K562 (cell line): ENCODE data around the gene TRAPPC2L. TPM values are rescaled to one million over a fixed set of nuclear protein-coding genes. Genes with fewer than 3 reads are reported as not detected.

Experiments
- ATAC-seq: fragments of 200-7000 bp; cut with Tn5 transposase; 3 replicates; pipeline ENCODE4 v1.9.1; 2020; ENCODE audit warnings: moderate library complexity
- BruUV-seq: library from RNA; stranded (reverse); fragments of 400-500 nt; replicated peaks from 2 replicates; lab custom pipeline; 2021; lab: Mats Ljungman, UMichigan
- CTCF ChIA-PET: fragments of 300-600 bp; formaldehyde crosslinking; extraction: SDS; loops from one replicate; lab custom pipeline; 2021; ENCODE audit warnings: low intra/inter-chr PET ratio; lab: Yijun Ruan, JAX
- POLR2A ChIA-PET: fragments of 300-600, 350-650 bp; sonication (Branson Sonifier 250); formaldehyde crosslinking; extraction: SDS; loops from one replicate; lab custom pipeline; 2021; ENCODE audit warnings: antibody characterized with exemption, inconsistent platforms; lab: Yijun Ruan, JAX
- DNase-seq, 4 experiments: peaks; one replicate each; pipeline versions ENCODE4 v3.0.0 to v3.0.0-alpha.2; 2011 to 2018; ENCODE audit warnings: low spot score in 3 of 4, mixed read lengths in 3 of 4; ENCODE audit errors: extremely low read depth in 1 of 4
- FAIRE-seq: peaks from 2 replicates; lab custom pipeline; 2011; peaks lifted over from hg19 to GRCh38; lab: Jason Lieb, UNC
- H2AFZ ChIP-seq: 2 replicates; pipeline ENCODE4 v1.6.0; 2011; ENCODE audit warnings: low read depth, low read length, control low read depth, inconsistent platforms
- H3K27ac ChIP-seq: fragments of 200-600 bp; 3 replicates; pipeline ENCODE4 v1.8.0; 2011; ENCODE audit warnings: low read depth, mild to moderate bottlenecking, control low read depth, inconsistent platforms, low read length, moderate library complexity, mixed read lengths; ENCODE audit errors: extremely low read depth
- H3K27me3 ChIP-seq, 2 experiments: fragments of 300-600 bp in 1 of 2; 2 replicates in 1 of 2; 3 replicates in 1 of 2; pipeline versions ENCODE4 v1.6.0 to v1.8.0; 2011; ENCODE audit warnings: inconsistent platforms in 2 of 2, low read length in 2 of 2, mild to moderate bottlenecking in 1 of 2, mixed read lengths in 1 of 2, moderate library complexity in 1 of 2; ENCODE audit not compliant: control insufficient read depth in 2 of 2, insufficient read depth in 2 of 2
- H3K36me3 ChIP-seq: fragments of 300-600 bp; 3 replicates; pipeline ENCODE4 v1.8.0; 2011; ENCODE audit warnings: mild to moderate bottlenecking, low read length, inconsistent platforms; ENCODE audit not compliant: control insufficient read depth, insufficient read depth
- H3K4me1 ChIP-seq, 2 experiments: fragments of 200-600 bp in 1 of 2; replicated peaks in 1 of 2; 2 replicates in 1 of 2; 3 replicates in 1 of 2; pipeline versions ENCODE4 v1.5.1 to v1.8.0; 2011; ENCODE audit warnings: inconsistent platforms in 2 of 2, low read length in 2 of 2, mild to moderate bottlenecking in 1 of 2, mixed read lengths in 1 of 2, moderate library complexity in 1 of 2; ENCODE audit not compliant: control insufficient read depth in 2 of 2, insufficient read depth in 2 of 2
- H3K4me2 ChIP-seq: 2 replicates; pipeline ENCODE4 v1.6.1; 2011; ENCODE audit warnings: low read length, control low read depth, inconsistent platforms, mixed read lengths; ENCODE audit not compliant: insufficient read depth
- H3K4me3 ChIP-seq: fragments of 200-600 bp; sonication (generic), shearing (Covaris generic); 2 replicates; pipeline ENCODE4 v1.5.1; 2016; ENCODE audit warnings: control low read depth, inconsistent platforms
- H3K79me2 ChIP-seq: fragments of 200-600 bp; 3 replicates; pipeline ENCODE4 v1.8.0; 2011; ENCODE audit warnings: low read length, inconsistent platforms; ENCODE audit not compliant: control insufficient read depth, insufficient read depth
- H3K9ac ChIP-seq, 2 experiments: 2 replicates each; pipeline versions ENCODE4 v1.6.0 to v1.6.1; 2011; ENCODE audit warnings: low read depth in 2 of 2, low read length in 2 of 2, control low read depth in 1 of 2, inconsistent platforms in 1 of 2, mild to moderate bottlenecking in 1 of 2, mixed read lengths in 1 of 2; ENCODE audit not compliant: insufficient read depth in 1 of 2
- H3K9me1 ChIP-seq: one replicate; pipeline ENCODE4 v1.6.0; 2011; ENCODE audit warnings: inconsistent platforms, mild to moderate bottlenecking, low read length, moderate library complexity; ENCODE audit not compliant: control insufficient read depth, insufficient read depth
- H3K9me3 ChIP-seq: replicated peaks from 2 replicates; pipeline ENCODE4 v1.5.1; 2011; ENCODE audit warnings: low read depth, low read length, inconsistent platforms; ENCODE audit not compliant: control insufficient read depth, insufficient read depth
- H4K20me1 ChIP-seq: replicated peaks from 2 replicates; pipeline ENCODE4 v1.6.1; 2011; ENCODE audit warnings: low read length, inconsistent platforms, mixed read lengths; ENCODE audit not compliant: control insufficient read depth, insufficient read depth
- ASH1L ChIP-seq: fragments of 450-650 bp; IDR thresholded peaks from 2 replicates; pipeline ENCODE4 v1.6.1; 2018; ENCODE audit warnings: borderline replicate concordance, mild to moderate bottlenecking, low read depth; ENCODE audit not compliant: partially characterized antibody
- FOXJ2 ChIP-seq: fragments of 200-800 bp; sonication (Bioruptor generic); IDR thresholded peaks from 2 replicates; pipeline ENCODE4 v1.6.1; 2016; ENCODE audit warnings: missing genetic modification characterization, missing compliant biosample characterization
- HNRNPL ChIP-seq: fragments of 200-400 bp; formaldehyde crosslinking; IDR thresholded peaks from 2 replicates; pipeline ENCODE4 v1.6.1; 2017; ENCODE audit warnings: low read depth, mild to moderate bottlenecking, low read length
- ILF3 ChIP-seq: fragments of 450-650 bp; IDR thresholded peaks from 2 replicates; pipeline ENCODE4 v1.6.1; 2018; ENCODE audit warnings: antibody characterized with exemption, mild to moderate bottlenecking, moderate library complexity, borderline replicate concordance
- KAT7 ChIP-seq: sonication (generic); formaldehyde crosslinking; IDR thresholded peaks from 2 replicates; pipeline ENCODE4 v1.8.0; 2022; ENCODE audit warnings: missing genetic modification reagents, mild to moderate bottlenecking, borderline replicate concordance
- KLF6 ChIP-seq: fragments of 250-450 bp; sonication (Bioruptor Pico); IDR thresholded peaks from 2 replicates; pipeline ENCODE4 v1.4.0; 2020; ENCODE audit warnings: mild to moderate bottlenecking, moderate library complexity, borderline replicate concordance
- POLR2G ChIP-seq: fragments of 200-400 bp; formaldehyde crosslinking; IDR thresholded peaks from 2 replicates; pipeline ENCODE4 v1.6.1; 2017; ENCODE audit warnings: low read depth, mild to moderate bottlenecking, antibody characterized with exemption, low read length, moderate library complexity
- RBM22 ChIP-seq: fragments of 200-400 bp; formaldehyde crosslinking; IDR thresholded peaks from 2 replicates; pipeline ENCODE4 v1.6.1; 2018; ENCODE audit warnings: low read length, low read depth; ENCODE audit not compliant: poor library complexity, severe bottlenecking
- ZNF124 ChIP-seq: sonication (generic); formaldehyde crosslinking; IDR thresholded peaks from 2 replicates; pipeline ENCODE4 v1.8.1; 2022; ENCODE audit warnings: missing genetic modification reagents
- ZNF224 ChIP-seq: sonication (generic); formaldehyde crosslinking; IDR thresholded peaks from 2 replicates; pipeline ENCODE4 v1.8.0; 2022; ENCODE audit warnings: mild to moderate bottlenecking, missing genetic modification reagents
- ZNF655 ChIP-seq: fragments of 250-450 bp; sonication (Bioruptor Pico); IDR thresholded peaks from 2 replicates; pipeline ENCODE4 v1.5.0; 2021
- WGBS: fragments of 100-300 bp; shearing (Covaris generic); methylation state at CpG from one replicate; pipeline ENCODE4 v1.1.6; 2016; ENCODE audit warnings: low coverage, mixed read lengths; ENCODE audit not compliant: insufficient coverage; ENCODE audit errors: missing lambda C conversion rate; 5-methylcytosine and 5-hydroxymethylcytosine counted together
- in situ Hi-C: fragments of 300-500 bp; cut with MboI; formaldehyde crosslinking; loops from 4 replicates; pipeline ENCODE4 v1.15.0; 2018; ENCODE audit warnings: inconsistent platforms, mixed read lengths
- intact Hi-C: fragments of 100-400 bp; cut with micrococcal nuclease; formaldehyde crosslinking; loops from 2 replicates; pipeline ENCODE4 v1.14.2; 2022
- polyA plus RNA-seq, 8 experiments: library from polyadenylated mRNA; depleted of rRNA in 4 of 8; stranded (reverse) in 5 of 8; unstranded in 3 of 8; fragments of >200 nt; fragmentation: Nextera tagmentation in 2 of 8; fragmentation: Illumina TruSeq in 1 of 8; extraction: Ambion mirVana in 2 of 8; extraction: Trizol in 1 of 8; gene quantifications; 2 replicates each; pipeline versions ENCODE4 v1.2.1 to v1.2.3, GENCODE V29; 2011 to 2014; ENCODE audit warnings: inconsistent platforms in 1 of 8, missing spikeins in 1 of 8
- total RNA-seq, 7 experiments: library from RNA; depleted of rRNA in 6 of 7; stranded (reverse); fragments of >200 nt in 6 of 7; fragmentation: Illumina TruSeq in 2 of 7; extraction: Trizol in 2 of 7; gene quantifications; 2 replicates each; pipeline versions ENCODE4 v1.2.1 to v1.2.3, GENCODE V29; 2011 to 2021; ENCODE audit warnings: low replicate concordance in 1 of 7
- TF ChIP-seq, protein P1 (sequence below): fragments of 250-450 bp; sonication (Bioruptor Pico); IDR thresholded peaks from 2 replicates; pipeline ENCODE4 v1.5.0; 2020; ENCODE audit warnings: mild to moderate bottlenecking, borderline replicate concordance

Gene TRAPPC2L
- total and polyA plus RNA-seq, 9 of the 15 experiments (the other 6 are each of a cell fraction or from before 2014, with no cell fraction given): 60.4 to 398 (median 97.5) TPM

DNA sequence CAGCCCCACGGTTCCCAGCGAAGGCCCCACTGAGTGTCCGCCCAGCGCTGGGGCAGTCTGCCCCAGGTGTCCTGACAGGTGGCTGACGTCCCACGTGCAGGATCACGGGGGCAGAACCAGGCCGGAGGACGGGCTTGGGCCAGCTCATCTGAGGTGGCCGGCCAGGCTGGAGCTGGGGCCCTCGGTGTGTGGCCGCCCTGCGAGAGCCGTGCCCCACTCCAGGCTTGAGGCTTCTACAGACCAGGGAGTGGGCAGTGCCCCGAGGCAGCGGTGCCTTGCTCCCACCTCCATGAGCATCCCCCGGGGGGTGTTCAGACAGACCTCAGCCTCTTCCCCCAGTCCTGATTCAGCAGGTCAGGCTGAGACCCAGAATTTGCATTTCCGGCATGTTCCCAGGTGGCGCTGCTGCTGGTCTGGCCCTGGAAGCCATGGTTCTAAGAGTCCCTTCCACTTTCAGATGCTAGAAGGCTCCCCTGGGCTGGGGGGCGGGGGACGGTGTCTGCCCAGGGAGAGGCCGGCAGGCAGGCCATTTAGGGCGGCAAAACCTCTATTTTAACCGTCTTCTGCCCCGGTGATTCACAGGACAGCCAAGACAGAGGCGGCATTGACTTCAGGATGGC lies 44.9 kb downstream of the TRAPPC2L start:
- no peak for ATAC-seq
- 96% methylated on average over 18 of the region's 26 CpGs for WGBS
- peaks cover 77% of the 10 kb centered on the region for H3K79me2 ChIP-seq
- H4K20me1 ChIP-seq: peaks cover 39% of the 10 kb centered on the region
- no peak overlapping the region; a peak in 1 of 4 replicates for H3K9ac ChIP-seq
- H3K9me3 ChIP-seq: no peaks in the 10 kb centered on the region
- in situ Hi-C loops (no loop called here), intact Hi-C loops (no loop called here)
- no peak overlapping the region for H3K27ac ChIP-seq
- peaks cover 7% of the 10 kb centered on the region for H3K9me1 ChIP-seq
- POLR2A ChIA-PET: no interaction called here
- H2AFZ ChIP-seq: no peak overlapping the region
- DNase-seq: no peak
- CTCF ChIA-PET: no interaction called here
- H3K4me3 ChIP-seq: no peak overlapping the region
- no peak overlapping the region for H3K4me2 ChIP-seq
- no peaks in the 10 kb centered on the region for H3K27me3 ChIP-seq
- peaks cover 8 to 76% of the 10 kb centered on the region in 2 experiments; a peak in 4 of 5 replicates for H3K4me1 ChIP-seq
- no peak for FAIRE-seq
- BruUV-seq: no TSS peak
- TF ChIP-seq HNRNPL (no peak), POLR2G (peak; percentile 41)
- peaks cover 85% of the 10 kb centered on the region; the same call in 2 of the 3 replicates for H3K36me3 ChIP-seq

DNA sequence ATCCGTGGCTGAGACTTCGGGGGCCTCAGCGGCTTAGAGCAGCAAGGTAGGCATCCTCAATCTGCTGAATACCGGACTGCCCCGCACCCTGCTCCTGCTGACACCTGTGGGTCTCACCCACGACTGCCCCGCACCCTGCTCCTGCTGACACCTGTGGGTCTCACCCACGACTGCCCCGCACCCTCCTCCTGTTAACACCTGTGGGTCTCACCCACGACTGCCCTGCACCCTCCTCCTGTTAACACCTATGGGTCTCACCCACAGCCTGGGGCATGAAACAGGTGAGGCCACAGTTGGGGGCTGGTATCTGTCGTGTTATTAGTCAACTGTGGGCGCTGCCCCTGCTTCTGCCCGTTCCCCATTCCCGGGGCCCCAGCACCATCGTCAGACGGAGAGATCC lies 45.8 kb downstream of the TRAPPC2L start:
- in situ Hi-C loops: no loop called here
- Histone ChIP-seq H3K9me1 (peaks cover 11% of the 10 kb centered on the region), H3K4me2 (no peak overlapping the region), H3K27ac (no peak overlapping the region), H4K20me1 (peaks cover 49% of the 10 kb centered on the region), H3K9ac (no peak overlapping the region; a peak in 1 of 4 replicates), H3K9me3 (no peaks in the 10 kb centered on the region), H3K27me3 (no peaks in the 10 kb centered on the region), H2AFZ (no peak overlapping the region), H3K79me2 (peaks cover 81% of the 10 kb centered on the region), H3K36me3 (peaks cover 77% of the 10 kb centered on the region; the same call in 2 of the 3 replicates), H3K4me1 (peaks cover 8 to 82% of the 10 kb centered on the region in 2 experiments; a peak in 4 of 5 replicates), H3K4me3 (no peak overlapping the region)
- POLR2A ChIA-PET: no interaction called here
- no TSS peak for BruUV-seq
- FAIRE-seq: no peak
- WGBS: 98% methylated on average over 12 of the region's 16 CpGs
- DNase-seq: no peak
- no peak for ATAC-seq
- CTCF ChIA-PET: no interaction called here
- intact Hi-C loops: no loop called here
- TF ChIP-seq, protein P1, sequence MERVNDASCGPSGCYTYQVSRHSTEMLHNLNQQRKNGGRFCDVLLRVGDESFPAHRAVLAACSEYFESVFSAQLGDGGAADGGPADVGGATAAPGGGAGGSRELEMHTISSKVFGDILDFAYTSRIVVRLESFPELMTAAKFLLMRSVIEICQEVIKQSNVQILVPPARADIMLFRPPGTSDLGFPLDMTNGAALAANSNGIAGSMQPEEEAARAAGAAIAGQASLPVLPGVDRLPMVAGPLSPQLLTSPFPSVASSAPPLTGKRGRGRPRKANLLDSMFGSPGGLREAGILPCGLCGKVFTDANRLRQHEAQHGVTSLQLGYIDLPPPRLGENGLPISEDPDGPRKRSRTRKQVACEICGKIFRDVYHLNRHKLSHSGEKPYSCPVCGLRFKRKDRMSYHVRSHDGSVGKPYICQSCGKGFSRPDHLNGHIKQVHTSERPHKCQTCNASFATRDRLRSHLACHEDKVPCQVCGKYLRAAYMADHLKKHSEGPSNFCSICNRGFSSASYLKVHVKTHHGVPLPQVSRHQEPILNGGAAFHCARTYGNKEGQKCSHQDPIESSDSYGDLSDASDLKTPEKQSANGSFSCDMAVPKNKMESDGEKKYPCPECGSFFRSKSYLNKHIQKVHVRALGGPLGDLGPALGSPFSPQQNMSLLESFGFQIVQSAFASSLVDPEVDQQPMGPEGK: no peak
- no peak for TF ChIP-seq FOXJ2 (tag)
- TF ChIP-seq ASH1L: no peak
- no peak for TF ChIP-seq ILF3
- TF ChIP-seq ZNF224 (CRISPR knock-in tag): no peak
- 0 out of 2 replicates have a peak, but pooled peaks have one; percentile 1 for TF ChIP-seq POLR2G
- no peak for TF ChIP-seq ZNF655 (CRISPR knock-in tag)
- no peak for TF ChIP-seq KAT7 (CRISPR knock-in tag)
- TF ChIP-seq RBM22: peak; percentile 32
- TF ChIP-seq KLF6 (CRISPR knock-in tag): no peak
- TF ChIP-seq ZNF124 (CRISPR knock-in tag): no peak
